ENCODE results near the gene PALS2.

DNA sequence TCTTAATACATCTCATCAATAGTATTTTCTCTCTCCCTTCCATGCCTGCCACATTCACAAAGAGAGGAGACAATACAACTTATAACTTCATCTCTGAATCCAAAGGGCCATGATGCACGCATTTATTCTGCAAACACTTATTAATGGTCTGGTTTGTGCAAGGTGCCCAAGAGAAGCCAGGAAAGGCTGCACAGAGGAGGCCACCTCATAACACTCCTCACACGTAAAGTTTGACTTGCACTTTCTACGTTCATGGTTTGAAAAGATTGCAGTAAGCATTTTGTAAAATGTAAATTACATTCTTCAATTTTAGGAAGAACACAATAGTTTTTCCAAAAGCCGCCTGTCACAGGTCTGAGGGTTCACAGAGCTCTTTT, 1.2 kb upstream of the PALS2 start:
- no peak for TF ChIP-seq EZH2 (IDR thresholded peaks at IDR 0.05; ENCODE audit: borderline replicate concordance, low read length)
- TF ChIP-seq, protein P1, sequence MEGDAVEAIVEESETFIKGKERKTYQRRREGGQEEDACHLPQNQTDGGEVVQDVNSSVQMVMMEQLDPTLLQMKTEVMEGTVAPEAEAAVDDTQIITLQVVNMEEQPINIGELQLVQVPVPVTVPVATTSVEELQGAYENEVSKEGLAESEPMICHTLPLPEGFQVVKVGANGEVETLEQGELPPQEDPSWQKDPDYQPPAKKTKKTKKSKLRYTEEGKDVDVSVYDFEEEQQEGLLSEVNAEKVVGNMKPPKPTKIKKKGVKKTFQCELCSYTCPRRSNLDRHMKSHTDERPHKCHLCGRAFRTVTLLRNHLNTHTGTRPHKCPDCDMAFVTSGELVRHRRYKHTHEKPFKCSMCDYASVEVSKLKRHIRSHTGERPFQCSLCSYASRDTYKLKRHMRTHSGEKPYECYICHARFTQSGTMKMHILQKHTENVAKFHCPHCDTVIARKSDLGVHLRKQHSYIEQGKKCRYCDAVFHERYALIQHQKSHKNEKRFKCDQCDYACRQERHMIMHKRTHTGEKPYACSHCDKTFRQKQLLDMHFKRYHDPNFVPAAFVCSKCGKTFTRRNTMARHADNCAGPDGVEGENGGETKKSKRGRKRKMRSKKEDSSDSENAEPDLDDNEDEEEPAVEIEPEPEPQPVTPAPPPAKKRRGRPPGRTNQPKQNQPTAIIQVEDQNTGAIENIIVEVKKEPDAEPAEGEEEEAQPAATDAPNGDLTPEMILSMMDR (conservative IDR thresholded peaks at IDR 0.05 in 1 of 2, IDR thresholded peaks at IDR 0.05 in 1 of 2; ENCODE audit: extremely low read depth in 1 of 2, insufficient read depth in 1 of 2, low read depth in 1 of 2, low read length in 2 of 2) = no peak

Data from mammary epithelial cell (primary cell).